Measurements from ENCODE around the gene IRGC. TPM values are rescaled to one million over a fixed set of nuclear protein-coding genes. Genes with fewer than 3 reads are reported as not detected.
"Not testable (repeated sequence)": the region's sequence is repeated elsewhere in the genome, so short reads cannot be mapped to it uniquely, and the experiment has no call there.

The IRGC gene
- total RNA-seq, 1 donor from 2014 or later = not detected

DNA sequence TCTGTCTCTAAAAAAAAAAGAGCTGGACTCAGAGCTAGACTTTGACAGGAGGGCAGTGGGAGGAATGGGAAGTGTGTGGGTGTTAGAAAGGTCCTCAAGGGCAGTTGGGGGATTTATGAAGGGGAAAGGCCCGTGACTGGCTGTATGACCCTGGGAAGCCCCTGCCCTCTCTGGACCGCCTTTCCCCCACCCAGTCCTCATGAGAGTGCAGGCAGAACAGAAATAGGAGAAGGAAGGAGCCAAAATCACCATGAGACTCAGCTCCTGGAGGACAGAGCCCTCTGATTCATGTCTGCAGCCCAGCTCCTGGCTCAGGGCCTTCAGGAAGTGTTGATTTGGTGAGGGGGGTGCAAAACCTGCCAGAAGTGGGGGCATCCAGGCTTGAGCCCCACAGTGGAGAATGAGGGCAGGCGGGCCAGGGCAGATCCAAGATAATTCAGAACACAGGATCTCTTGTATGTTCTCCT, 47.6 kb downstream of the IRGC start:
- H3K36me3 ChIP-seq = no peaks in the 10 kb centered on the region
- peaks cover 22% of the 10 kb centered on the region for H3K4me1 ChIP-seq
- H3K4me3 ChIP-seq = no peak overlapping the region
- DNase-seq (ENCODE audit: extremely low spot score in 2 of 2) = no peak
- no peaks in the 10 kb centered on the region for H3K27me3 ChIP-seq
- intact Hi-C loops (cut with DNase I) = no loop called here
- no peak overlapping the region for H3K27ac ChIP-seq
- TF ChIP-seq, protein P1, sequence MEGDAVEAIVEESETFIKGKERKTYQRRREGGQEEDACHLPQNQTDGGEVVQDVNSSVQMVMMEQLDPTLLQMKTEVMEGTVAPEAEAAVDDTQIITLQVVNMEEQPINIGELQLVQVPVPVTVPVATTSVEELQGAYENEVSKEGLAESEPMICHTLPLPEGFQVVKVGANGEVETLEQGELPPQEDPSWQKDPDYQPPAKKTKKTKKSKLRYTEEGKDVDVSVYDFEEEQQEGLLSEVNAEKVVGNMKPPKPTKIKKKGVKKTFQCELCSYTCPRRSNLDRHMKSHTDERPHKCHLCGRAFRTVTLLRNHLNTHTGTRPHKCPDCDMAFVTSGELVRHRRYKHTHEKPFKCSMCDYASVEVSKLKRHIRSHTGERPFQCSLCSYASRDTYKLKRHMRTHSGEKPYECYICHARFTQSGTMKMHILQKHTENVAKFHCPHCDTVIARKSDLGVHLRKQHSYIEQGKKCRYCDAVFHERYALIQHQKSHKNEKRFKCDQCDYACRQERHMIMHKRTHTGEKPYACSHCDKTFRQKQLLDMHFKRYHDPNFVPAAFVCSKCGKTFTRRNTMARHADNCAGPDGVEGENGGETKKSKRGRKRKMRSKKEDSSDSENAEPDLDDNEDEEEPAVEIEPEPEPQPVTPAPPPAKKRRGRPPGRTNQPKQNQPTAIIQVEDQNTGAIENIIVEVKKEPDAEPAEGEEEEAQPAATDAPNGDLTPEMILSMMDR (IDR thresholded peaks at IDR 0.05) = no peak
- TF ChIP-seq POLR2A (IDR thresholded peaks at IDR 0.05) (no peak), POLR2AphosphoS5 (IDR thresholded peaks at IDR 0.05; ENCODE audit: insufficient read depth in 1 of 2, low read depth in 1 of 2) (no peak)
- no peaks in the 10 kb centered on the region for H3K9me3 ChIP-seq

DNA sequence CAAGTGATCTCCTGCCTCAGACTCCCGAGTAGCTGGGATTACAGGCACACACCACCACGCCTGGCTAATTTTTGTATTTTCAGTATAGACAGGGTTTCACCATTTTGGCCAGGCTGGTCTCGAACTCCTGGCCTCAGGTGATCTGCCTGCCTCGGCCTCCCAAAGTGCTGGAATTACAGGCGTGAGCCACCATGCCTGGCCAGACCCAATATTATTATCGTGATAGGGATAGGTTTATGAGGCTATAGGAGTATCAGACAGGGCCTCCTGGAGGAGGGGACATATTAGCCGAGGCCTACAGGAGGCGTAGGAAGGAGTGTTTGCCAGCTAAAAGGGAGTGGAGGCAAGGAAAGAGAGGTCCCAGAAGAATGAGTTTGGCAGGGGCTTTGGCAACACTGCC, 48.8 kb downstream of the IRGC start:
- H3K4me1 ChIP-seq = peaks cover 16% of the 10 kb centered on the region
- intact Hi-C loops (cut with DNase I); H3K36me3 ChIP-seq; H3K4me3 ChIP-seq; DNase-seq (ENCODE audit: extremely low spot score in 2 of 2); H3K27me3 ChIP-seq; H3K9me3 ChIP-seq: not testable (repeated sequence)
- peak overlapping the region; percentile 49 for H3K27ac ChIP-seq

DNA sequence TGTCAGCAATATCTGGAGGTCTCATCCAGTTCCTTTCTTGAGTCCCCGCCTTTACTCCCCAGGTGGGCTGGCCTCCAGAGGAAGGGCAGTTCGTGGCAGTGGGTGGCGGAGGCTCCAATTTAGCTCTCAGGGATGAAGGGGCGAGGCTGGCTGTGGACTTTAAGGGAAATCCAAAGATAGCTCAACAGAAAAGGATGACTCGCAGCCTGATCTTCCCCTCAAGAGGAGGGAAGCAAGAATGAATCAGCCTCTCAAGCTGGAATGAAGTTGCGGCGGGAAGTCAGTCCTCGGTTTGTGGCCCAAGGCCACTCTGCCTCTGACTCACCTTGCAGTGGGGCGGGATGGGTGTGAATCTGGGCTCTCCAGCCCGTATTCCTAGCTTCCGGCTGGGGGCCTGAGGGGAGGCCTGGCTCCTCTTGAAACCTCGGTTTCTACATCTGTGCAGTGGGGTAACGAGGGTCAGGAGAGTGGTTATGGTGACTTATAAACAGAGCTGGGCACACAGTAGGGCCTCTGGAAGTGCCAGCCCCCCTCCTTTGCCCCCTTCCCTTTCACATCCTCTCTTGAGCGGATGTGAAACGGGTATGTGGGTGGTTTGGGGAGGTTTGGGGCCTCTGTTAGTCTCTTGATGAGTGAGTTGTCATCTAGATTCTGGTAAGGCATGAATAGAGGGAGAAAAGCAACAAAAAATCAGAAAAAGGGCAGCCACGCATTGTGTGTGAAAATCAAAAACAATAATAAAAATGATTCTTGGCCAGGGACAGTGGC, 49.4 kb downstream of the IRGC start:
- Histone ChIP-seq H3K4me3 (no peak overlapping the region), H3K9me3 (no peaks in the 10 kb centered on the region), H3K36me3 (no peaks in the 10 kb centered on the region), H3K4me1 (peaks cover 16% of the 10 kb centered on the region), H3K27ac (peak overlapping the region; percentile 53), H3K27me3 (no peaks in the 10 kb centered on the region)
- DNase-seq (ENCODE audit: extremely low spot score in 2 of 2) = no peak
- TF ChIP-seq POLR2AphosphoS5 (IDR thresholded peaks at IDR 0.05; ENCODE audit: insufficient read depth in 1 of 2, low read depth in 1 of 2) (peak; percentile 70 to 74), POLR2A (IDR thresholded peaks at IDR 0.05) (no peak)
- TF ChIP-seq, protein P1 (IDR thresholded peaks at IDR 0.05) = no peak
- intact Hi-C loops (cut with DNase I) = no loop called here

DNA sequence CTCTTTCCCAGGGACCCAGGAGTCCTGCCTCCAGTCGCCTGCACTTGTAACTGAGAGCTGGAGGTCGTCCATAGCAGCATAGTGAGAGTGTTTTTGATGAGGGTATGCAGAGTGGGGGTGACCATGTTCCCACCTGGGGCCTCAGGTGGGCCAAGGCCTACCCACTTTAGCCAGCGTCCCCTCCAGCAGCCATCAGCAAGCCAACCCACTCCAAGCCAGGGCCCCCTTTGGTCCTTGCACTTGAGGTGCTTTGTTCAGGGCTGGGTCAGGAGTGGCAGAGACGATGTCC, 50.8 kb downstream of the IRGC start:
- no peaks in the 10 kb centered on the region for H3K36me3 ChIP-seq
- no peak for DNase-seq (ENCODE audit: extremely low spot score in 2 of 2)
- no peak overlapping the region for H3K4me3 ChIP-seq
- H3K27me3 ChIP-seq = no peaks in the 10 kb centered on the region
- no peaks in the 10 kb centered on the region for H3K9me3 ChIP-seq
- intact Hi-C loops (cut with DNase I) = no loop called here
- H3K27ac ChIP-seq = no peak overlapping the region
- peaks cover 16% of the 10 kb centered on the region for H3K4me1 ChIP-seq
- TF ChIP-seq POLR2AphosphoS5 (IDR thresholded peaks at IDR 0.05; ENCODE audit: insufficient read depth in 1 of 2, low read depth in 1 of 2) = no peak
- TF ChIP-seq, protein P1 (IDR thresholded peaks at IDR 0.05) = no peak

DNA sequence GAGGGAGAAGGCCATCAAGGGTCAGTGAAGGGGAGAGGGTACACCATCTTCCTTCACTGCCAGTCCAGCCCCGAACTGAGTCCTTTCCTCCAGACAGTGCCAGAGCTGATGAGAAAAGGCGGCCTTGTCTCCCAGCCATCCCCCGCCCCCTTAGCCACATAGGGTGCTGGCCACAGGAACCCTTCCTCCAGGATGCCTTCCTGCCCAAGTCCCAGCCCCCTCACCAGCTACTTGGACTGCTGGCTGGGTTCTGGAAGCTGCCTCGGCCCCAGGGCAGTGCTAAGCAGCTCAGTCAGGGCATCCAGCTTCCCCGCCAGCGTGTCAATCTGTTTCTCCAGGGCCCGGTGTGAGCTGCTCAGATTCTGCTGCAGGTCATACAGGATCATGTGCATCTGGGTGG, 51.4 kb downstream of the IRGC start:
- TF ChIP-seq, protein P1 (IDR thresholded peaks at IDR 0.05) = no peak
- no peak for TF ChIP-seq POLR2AphosphoS5 (IDR thresholded peaks at IDR 0.05; ENCODE audit: insufficient read depth in 1 of 2, low read depth in 1 of 2)
- TF ChIP-seq POLR2A (IDR thresholded peaks at IDR 0.05) = no peak
- no peak overlapping the region for H3K4me3 ChIP-seq
- H3K27me3 ChIP-seq = no peaks in the 10 kb centered on the region
- no peak for DNase-seq (ENCODE audit: extremely low spot score in 2 of 2)
- intact Hi-C loops (cut with DNase I) = no loop called here
- peaks cover 16% of the 10 kb centered on the region for H3K4me1 ChIP-seq
- H3K36me3 ChIP-seq = no peaks in the 10 kb centered on the region
- H3K9me3 ChIP-seq = no peaks in the 10 kb centered on the region
- no peak overlapping the region for H3K27ac ChIP-seq
